ENCODE measurements around the gene B4GALT2. TPM values are rescaled to one million over a fixed set of nuclear protein-coding genes. Genes with fewer than 3 reads are reported as not detected.

Gene B4GALT2
- total and polyA plus RNA-seq, 9 of the 15 experiments (the other 6 are each of a cell fraction or from before 2014, with no cell fraction given): 1.3 to 86.8 (median 43.8) TPM

- TF ChIP-seq, protein P1, sequence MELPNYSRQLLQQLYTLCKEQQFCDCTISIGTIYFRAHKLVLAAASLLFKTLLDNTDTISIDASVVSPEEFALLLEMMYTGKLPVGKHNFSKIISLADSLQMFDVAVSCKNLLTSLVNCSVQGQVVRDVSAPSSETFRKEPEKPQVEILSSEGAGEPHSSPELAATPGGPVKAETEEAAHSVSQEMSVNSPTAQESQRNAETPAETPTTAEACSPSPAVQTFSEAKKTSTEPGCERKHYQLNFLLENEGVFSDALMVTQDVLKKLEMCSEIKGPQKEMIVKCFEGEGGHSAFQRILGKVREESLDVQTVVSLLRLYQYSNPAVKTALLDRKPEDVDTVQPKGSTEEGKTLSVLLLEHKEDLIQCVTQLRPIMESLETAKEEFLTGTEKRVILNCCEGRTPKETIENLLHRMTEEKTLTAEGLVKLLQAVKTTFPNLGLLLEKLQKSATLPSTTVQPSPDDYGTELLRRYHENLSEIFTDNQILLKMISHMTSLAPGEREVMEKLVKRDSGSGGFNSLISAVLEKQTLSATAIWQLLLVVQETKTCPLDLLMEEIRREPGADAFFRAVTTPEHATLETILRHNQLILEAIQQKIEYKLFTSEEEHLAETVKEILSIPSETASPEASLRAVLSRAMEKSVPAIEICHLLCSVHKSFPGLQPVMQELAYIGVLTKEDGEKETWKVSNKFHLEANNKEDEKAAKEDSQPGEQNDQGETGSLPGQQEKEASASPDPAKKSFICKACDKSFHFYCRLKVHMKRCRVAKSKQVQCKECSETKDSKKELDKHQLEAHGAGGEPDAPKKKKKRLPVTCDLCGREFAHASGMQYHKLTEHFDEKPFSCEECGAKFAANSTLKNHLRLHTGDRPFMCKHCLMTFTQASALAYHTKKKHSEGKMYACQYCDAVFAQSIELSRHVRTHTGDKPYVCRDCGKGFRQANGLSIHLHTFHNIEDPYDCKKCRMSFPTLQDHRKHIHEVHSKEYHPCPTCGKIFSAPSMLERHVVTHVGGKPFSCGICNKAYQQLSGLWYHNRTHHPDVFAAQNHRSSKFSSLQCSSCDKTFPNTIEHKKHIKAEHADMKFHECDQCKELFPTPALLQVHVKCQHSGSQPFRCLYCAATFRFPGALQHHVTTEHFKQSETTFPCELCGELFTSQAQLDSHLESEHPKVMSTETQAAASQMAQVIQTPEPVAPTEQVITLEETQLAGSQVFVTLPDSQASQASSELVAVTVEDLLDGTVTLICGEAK (IDR thresholded peaks at IDR 0.05): no peak
- TF ChIP-seq, protein P1 (CRISPR knock-in tag; IDR thresholded peaks at IDR 0.05): no peak
- TF ChIP-seq, protein P2, sequence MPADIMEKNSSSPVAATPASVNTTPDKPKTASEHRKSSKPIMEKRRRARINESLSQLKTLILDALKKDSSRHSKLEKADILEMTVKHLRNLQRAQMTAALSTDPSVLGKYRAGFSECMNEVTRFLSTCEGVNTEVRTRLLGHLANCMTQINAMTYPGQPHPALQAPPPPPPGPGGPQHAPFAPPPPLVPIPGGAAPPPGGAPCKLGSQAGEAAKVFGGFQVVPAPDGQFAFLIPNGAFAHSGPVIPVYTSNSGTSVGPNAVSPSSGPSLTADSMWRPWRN (IDR thresholded peaks at IDR 0.05; ENCODE audit: low read depth): no peak
- TF ChIP-seq LCOR (CRISPR knock-in tag; IDR thresholded peaks at IDR 0.05) (no peak), HMG20A (CRISPR knock-in tag; conservative IDR thresholded peaks at IDR 0.05) (no peak), TCF15 (CRISPR knock-in tag; IDR thresholded peaks at IDR 0.05) (no peak)
- TF ChIP-seq, protein P3, sequence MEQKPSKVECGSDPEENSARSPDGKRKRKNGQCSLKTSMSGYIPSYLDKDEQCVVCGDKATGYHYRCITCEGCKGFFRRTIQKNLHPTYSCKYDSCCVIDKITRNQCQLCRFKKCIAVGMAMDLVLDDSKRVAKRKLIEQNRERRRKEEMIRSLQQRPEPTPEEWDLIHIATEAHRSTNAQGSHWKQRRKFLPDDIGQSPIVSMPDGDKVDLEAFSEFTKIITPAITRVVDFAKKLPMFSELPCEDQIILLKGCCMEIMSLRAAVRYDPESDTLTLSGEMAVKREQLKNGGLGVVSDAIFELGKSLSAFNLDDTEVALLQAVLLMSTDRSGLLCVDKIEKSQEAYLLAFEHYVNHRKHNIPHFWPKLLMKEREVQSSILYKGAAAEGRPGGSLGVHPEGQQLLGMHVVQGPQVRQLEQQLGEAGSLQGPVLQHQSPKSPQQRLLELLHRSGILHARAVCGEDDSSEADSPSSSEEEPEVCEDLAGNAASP (IDR thresholded peaks at IDR 0.05): no peak
Observed at GRCh38 chr1:43947874-43948437, 31.1 kb upstream of the B4GALT2 start (continued).

All from K562 (cell line).